Renal cortical epithelial cell (primary cell): ENCODE measurements around the gene CDH23. TPM values are rescaled to one million over a fixed set of nuclear protein-coding genes. Genes with fewer than 3 reads are reported as not detected.
"Not testable (repeated sequence)": the region's sequence is repeated elsewhere in the genome, so short reads cannot be mapped to it uniquely, and the experiment has no call there.

ENCODE experiments used
- DNase-seq: peaks from one replicate; pipeline ENCODE4 v3.0.0-alpha.2; 2011; ENCODE audit warnings: low read depth
- total RNA-seq: library from RNA; depleted of rRNA; stranded (reverse); fragments of >200 nt; gene quantifications from 2 replicates; pipeline ENCODE4 v1.2.3, GENCODE V29; 2014

CDH23 gene
- total RNA-seq, 1 donor from 2014 or later: not detected

DNA sequence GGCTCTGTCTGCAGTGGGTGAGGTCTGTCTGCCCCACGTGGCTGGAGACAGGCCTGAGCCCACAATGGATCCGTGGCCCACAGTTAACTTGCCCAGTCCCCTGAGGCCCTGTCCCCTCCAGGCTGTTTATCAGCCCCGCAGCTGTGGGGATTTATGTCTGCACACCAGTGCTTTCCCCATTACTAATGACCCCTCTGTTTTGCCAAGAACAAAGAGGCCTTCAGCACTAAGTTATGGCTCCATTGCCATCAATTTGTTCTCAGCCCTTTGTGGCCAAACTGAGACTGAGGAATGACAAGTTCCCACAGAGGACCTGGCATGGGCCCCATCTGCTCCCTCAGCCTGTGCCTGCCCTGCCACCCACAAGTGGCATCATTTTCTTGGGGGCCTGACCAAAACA, 184.7 kb downstream of the CDH23 start:
- DNase-seq: no peak

DNA sequence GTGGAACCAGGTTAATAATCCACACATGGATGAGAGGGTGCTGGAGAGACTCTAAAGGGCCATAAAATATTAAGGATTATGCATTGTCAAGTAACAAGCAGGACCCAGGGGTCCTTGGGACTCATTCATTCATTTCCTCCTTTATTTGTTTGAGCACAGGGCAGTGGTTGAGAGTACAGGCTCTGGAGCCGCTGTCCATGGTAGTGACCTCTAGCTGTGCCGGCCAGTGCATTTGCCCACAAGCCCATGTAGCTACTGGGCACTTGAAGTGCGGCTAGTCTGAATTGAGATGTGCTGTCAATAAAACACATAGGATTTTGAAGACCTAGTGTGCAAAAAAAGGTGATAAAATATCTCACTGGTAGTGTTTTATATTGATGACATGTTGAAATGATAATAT, 185.3 kb downstream of the CDH23 start:
- DNase-seq: peak; percentile 34

DNA sequence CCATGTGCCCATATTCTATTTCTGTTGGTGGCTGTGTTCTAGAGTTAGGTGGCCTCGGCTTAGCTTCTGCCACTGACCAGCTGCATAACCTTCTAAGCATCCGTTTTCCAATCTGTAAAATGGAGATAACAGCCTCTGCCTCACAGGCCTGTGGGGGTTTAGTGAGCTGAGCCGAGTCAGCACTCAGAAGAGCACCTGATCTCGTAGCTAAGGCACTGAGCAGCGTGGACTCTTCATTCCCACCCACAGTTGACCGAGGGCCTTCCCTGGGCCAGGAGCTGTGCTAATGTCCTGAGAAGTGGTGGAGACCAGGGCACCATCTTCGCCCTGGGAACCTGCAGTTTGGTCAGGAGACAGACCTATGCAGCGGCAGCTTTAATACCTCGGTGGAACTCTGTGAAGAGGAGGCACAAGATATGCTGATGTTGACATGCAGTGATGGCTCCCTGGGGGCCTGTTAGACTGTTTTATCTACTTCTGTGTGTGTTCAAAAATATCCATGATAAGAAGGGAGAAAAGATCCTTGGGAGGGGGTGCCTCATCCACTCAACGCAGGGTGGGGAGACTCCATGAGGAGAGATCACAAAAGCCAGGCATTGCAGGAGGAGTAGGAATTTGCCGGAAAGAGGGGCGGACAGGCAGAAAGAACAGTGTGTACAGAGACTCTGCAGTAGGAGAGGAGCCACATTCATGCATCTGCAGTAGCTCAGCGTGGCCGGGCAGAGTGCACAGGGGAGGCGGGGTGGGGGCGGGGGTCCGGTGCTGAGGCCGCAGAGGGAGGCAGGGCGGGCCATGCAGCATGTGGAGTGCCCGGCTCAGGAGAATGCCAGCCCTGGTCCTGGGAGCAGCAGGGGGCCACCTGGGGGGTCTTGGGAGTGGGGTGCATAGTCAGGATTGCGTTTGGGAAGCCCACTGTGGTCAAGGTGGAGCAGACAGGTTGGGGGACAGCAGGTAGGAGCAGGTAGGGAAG, 186.1 kb downstream of the CDH23 start:
- no peak for DNase-seq

DNA sequence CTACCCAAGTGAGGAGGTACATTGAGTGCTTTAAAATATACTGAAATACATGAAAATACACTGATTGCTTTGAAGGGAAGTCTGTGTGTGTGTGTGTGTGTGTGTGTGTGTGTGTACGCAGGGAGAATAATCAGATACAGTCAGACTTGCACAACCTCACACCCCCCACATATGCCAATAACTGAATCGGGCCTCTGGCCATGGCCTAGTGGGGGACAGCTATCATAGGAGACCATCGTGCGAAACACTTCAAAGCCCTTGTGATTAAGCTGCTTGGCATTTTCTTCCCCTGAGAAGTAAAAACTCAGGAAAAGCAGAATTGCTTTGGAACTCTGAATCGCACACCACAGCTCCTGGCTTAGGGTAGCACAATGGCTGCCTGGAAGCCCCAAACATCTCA, 187.7 kb downstream of the CDH23 start:
- DNase-seq: no peak

DNA sequence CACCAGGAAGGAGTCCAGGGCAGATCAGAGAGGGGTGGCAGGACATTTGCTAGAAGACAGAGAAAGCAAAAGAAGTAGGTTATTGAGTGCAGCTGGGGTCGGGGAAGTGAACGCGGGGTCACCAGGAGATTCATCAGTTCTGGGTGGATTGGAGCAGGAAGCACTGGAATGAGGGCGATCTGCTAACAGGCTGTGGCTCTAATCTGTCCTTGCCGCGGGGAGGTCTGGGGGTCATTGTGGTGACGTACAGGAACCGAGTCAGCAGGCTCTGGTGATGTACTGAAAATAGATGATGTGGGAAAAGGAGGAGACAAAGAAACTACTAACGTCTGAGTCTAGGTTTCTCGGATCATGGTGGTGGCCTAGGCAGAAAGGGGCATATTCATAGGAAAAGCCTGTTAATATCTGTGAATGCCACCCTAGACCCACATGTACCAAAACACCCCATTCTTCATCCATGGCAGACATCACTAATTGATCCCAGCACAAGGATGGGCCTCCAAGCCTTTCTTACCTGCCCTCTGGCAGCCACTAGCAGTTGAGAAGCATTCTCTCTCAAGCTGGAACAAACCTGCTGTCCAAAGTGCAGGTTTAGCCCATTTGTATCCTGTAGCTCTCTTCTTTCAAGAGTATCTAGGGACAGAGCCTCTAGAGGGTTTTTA, 188.3 kb downstream of the CDH23 start:
- DNase-seq: no peak

DNA sequence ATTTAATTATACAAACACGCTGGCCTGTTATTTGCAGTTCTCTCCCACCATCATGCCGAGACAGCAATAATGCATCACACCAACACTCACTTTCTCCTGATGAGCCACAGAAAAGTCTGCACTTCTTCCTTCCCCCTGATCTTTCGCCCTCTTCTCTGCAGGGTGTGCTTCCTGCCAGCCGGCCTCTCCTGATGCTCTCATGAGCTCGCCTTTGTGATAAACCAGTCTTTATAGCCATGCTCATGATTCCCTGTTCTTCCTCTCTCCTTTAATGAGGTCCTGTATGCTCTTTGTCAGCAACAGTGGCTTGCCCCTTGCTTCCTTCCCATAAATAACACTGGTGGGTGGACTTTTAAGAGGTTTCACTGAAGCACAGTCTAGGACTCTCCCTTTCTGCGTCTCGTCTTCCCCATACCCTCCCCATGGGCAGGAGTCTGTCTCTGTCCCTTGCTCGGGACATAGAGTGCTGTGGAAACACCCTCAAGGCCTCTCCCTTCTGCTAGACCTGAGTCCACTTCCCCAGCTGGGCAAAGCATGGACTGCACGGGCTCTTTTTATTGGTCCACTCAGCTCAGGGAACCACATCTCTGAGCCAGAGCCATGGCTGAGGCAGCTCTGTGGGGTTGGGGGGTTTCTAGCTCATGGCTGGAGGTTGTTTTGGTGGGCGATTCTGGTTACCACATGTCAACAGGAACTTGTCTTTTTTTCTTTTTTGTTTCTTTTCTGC, 189.0 kb downstream of the CDH23 start:
- no peak for DNase-seq

DNA sequence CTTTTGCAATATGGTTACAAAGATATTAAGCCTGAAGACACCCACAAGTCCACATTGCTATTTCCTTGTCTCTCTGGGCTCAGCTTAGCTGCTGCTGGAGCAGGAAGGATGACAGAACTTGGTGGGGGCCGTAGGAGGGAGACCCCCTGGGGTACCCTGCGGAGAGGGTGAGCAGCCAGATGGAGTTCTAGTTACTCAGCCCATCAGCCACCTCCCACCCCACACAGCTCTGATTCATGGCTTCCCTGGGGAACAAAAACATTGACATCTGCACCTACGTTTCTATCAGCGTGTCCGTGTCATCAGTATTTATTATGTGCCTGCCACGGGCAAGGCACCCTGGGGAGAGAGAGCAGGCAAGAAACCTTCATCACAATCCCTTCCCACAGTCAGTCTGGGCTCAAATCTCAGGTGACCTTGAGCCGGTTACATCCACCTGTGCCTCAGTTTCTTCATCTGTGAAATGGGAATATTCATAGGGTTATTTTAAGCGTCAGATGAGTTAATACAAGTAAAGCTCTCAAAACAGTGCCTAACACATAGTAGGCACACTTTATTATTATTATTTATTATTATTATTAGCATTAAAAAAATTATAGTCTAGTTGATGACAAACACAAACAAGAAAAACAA, 191.3 kb downstream of the CDH23 start:
- DNase-seq: no peak

DNA sequence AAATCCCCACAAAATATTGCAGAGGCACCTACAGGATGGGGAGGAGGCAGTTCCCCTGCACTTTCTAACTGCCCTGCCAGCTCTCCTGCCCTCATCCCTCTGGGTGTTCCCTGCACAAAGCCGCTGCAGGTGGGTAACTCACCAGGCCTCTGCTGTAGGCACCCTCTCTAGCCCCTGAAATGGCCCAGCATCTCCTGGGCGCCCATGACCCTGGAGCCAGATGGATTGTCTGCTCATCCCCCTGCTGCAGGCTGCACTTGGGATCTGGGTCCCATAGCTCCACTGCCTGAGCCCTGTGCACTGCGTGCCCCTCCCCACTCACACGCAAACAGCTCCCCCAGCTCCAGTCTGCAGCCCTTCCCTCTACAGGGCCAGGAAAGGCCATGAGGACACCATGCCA, 192.0 kb downstream of the CDH23 start:
- DNase-seq: no peak

DNA sequence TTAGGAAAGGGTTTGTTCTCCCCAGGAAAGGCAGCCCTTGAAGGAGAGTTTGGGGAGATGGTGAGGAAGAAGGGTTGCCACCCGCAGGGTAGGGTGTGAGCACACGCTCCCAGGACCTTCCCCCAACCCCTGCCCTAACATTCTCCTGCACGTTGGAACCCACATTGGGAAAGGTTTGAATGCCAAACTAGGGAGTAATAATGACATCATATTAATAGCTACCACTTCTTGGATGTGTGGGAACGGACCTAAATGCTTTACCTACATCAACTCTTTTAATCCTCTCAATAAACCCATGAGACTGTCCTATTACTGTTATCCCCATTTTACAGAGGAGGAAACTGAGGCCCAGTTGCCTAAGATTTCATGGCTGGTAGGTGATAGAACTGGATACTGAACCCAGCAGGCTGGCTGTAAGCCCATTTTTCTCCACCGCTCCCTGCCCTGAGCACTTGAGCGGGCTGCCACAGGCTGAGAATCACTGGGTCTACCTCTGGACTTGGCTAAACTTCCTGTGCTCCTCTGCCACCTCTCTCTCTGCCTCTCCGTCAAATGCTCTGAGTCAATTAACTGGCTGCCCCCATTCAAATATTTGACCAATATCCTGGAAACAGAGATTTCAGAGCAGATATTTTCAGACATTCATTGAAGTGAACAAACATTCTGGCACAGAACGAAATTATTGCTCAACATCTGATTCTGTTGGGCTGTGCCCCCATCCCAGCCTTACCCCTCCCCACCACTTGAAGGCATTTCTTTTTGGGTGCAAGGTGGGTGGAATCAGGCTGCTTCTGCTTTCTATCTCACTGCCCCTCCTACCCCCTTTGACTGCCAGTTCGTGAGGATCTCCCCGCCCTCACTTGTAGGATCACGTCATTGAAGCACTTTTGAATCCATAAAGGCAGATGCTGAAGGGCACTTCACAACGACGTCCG, 193.2 kb downstream of the CDH23 start:
- no peak for DNase-seq

DNA sequence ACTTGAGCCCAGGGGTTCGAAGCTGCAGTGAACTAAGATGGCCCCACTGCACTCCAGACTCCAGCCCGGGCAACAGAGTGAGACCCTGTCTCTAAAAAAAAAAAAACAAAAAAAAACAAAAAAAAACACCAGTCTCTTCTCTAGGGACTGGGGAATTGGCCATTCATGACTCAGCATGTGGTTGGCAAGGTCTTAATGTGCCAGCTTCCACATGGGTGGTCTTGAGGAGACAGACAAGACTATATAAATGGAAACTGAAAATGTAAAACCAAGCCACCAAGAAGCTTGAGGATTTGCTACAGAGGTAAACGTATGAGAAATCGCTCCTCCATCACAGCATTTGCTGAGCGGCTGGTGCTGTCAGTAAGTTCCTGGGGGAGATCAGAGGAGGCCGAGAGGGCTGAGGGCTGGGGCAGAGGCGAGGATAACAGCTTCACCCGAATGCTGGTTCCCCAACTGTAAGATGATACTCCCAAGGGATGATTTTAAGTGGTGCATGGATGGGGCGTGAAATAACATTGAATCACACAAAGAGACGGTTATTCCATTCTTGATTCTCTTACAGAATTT, 194.1 kb downstream of the CDH23 start:
- no peak for DNase-seq

DNA sequence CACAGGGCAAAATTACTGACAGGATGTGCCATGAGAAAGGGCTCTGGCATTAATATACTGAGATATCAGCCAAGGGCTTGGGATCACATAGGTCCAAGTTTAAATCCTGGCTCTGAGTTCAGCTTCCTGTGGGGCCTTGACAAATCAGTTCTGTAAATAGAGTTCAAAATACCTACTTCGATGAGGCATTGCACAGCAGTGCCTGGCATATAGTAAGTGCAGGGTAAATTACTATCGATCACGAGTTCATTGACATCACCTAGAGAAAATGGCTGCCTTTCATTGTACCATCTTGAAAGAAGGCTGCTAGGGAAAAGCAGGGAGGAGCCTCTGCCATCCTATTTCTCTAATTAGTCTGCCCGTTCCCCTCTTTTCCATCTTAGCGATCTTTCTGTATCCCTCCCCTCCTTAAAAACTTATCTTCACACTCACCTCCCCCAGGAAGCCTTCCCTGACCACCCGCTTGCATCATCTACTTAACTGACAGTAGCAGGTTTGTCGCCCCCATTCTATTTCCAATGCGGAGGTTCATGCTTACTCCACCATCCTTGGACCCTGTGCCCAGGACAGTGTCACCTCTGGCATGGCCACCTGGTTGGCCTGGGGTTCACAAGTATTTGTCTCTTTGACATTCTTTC, 198.3 kb downstream of the CDH23 start:
- DNase-seq: no peak

DNA sequence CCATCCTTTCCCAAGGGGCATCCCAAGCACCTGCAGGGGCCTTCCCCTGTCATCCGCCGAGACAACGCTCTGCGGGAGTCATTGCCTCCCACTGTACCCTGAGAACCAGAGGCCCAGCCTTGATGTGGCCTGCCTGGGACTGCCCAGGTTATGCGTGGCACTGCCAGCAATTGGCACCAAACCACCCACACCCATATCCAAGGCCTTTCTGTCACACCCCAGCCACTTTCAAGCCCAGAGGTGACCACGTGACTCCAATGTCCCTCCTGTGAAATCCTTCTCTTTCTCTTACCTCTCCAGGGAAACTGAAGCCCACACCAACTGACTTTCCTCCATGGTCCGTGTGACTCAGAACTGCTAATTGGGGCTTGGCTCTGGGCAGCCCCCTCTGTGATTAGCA, 198.9 kb downstream of the CDH23 start:
- DNase-seq: no peak

DNA sequence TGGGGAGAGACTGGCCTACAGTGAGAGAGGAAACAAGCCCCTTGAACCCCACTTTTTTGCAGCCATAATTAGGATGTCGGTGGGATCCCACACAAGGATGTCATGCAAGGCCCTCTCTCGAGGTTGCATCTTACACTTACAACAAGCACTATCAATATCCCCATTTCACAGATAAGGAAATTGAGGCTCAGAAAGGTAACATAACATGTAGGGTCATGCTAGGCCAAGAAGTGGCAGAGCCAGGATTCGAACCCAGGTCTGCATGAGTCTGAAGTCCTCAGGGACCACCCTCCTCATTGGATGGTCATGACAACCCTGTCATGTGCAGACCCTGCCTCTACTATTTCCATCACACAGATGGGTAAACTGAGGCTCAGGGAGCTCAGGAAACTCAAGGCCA, 199.4 kb downstream of the CDH23 start:
- no peak for DNase-seq

DNA sequence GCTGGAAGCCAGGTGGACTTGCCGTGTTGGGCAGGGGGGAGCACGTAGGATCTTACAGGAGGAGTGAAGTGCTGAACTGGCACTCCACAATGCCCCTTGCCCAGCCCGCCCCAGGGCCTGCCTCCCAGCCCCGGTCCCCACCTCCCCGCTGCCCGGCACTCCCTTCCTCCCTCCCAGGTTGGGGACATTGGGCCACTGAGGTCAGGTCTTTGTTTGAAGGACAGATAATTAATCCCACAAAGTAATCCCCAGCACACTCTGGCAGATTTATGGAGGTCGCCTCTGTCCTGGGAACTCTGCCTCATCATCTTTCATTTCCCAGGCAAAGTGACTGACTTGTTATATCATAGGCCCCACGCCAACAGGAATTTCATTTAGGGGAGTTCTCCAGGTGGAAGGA, 200.0 kb downstream of the CDH23 start:
- DNase-seq: no peak

DNA sequence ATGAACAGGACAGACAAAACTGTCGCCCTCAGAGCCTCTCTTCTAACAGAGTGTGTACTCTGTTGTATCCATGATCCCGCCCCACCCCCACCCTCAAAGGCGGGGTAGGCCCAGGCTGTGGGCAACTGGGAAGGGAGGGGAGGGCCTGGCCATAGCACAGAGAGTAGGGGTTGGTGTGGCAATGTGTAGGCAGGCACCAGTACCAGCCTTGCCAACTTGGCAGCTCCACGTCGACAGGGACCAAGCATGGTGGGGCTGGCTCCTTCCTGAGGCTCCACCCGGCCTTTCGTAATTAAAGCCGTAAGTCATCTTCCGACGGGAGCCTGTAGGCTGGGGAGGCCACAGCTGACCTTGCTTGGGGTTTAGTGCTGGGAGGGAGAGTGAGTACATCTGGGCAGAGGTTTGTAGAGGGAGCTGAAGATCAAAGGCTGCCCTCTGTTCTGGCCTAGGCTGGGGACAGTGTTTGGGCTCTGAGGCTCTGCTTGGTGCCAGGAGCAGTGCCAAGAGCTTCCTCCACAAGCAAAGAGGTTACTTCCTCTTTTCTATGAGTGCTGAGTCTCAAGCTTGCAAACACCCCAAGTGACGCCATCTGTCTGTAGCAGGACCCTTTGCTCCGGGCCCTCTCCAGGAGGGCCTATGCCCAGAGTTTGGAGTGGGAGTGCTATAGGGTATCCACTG, 201.2 kb downstream of the CDH23 start:
- DNase-seq: no peak

DNA sequence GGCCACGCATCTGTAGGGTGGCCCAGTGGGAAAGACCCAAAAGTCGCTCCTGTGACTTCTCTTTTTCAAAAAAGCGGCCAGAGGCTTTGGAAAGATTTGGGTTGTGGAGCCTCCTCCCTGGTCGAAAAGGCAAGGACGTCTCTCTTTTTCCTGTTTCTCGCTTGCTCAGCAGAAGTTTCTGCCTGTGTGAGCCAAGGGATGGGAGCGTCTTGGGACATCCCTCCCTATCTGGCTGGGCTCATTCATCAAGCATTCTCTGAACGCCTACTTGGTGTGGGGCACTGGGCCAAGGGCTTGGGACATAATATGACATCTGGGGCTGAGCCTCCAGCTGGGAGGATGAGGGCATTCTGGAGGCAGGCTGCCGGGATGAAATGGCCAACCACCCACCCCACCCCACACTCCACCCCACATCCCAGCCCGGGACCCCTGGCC, 201.9 kb downstream of the CDH23 start:
- no peak for DNase-seq

DNA sequence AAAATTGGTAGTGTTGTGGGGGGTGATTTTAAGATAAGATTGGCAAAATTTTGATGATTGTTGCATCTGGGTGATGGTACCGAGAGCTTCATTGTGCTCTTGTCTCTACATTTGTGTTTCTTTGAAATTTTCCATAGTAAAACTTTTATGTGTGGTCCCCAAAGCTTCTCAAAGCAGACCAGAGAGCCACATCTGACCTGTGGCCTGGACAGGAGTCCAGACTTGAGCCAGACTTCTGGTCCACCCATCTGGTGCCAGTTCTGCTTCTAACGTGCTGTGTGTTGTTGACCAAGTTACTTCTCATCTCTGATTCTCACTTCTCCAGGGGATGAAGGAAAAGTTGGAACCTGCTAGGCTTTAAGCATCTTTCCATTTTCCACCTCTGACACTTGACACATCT, 202.8 kb downstream of the CDH23 start:
- no peak for DNase-seq

DNA sequence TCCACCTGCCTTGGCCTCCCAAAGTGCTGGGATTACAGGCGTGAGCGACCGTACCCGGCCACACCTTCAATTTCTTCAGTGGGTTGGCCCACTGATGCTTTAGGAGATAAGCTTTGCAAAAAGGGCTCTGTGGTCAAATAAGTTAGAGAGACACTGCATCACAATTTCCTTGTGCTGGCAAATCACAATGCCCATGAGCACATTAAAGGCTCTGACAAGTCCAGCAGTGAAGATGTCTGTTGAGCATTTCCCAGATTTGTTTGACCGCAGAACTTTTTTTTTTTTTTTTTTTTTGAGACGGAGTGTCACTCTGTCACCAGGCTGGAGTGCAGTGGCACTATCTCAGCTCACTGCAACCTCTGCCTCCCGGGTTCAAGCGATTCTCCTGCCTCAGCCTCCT, 203.5 kb downstream of the CDH23 start:
- not testable (repeated sequence) for DNase-seq

DNA sequence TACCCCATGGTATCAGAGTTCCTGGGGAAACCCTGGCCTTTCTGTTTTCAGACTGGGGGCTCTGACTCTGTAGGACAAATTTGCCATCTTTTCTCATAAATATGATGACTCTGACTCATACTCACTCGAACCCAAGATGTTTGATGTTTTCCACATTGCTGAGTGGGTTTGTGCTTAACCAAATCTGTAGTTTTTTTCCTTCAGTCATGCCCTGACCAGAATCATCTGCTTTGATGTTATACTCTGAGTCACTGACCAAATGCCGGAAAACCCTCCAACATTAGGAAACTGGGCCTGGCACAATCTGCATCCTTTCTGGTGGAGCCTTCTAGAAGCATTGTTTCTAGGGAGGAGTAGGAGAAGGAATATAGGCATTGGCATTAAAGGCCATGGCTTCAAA, 204.1 kb downstream of the CDH23 start:
- peak; percentile 36 for DNase-seq
